Heart right ventricle (tissue), 16 donors: ENCODE results near the gene AKTIP. TPM values are rescaled to one million over a fixed set of nuclear protein-coding genes. Genes with fewer than 3 reads are reported as not detected.
"Not testable (repeated sequence)": the region's sequence is repeated elsewhere in the genome, so short reads cannot be mapped to it uniquely, and the experiment has no call there.

Experiments
- ATAC-seq, 8 donors: fragments of 200-7000 bp; cut with Tn5 transposase; one replicate each; pipeline ENCODE4 v1.9.1; 2020; ENCODE audit warnings: mild to moderate bottlenecking in 8 of 8, moderate library complexity in 8 of 8, moderate number of reproducible peaks in 1 of 8
- DNase-seq, 2 donors: peaks; one replicate each; pipeline ENCODE4 v3.0.0-alpha.2; 2020
- H3K27ac ChIP-seq, 10 donors: fragments of 200-600 bp; sonication (generic) in 2 of 10; one replicate each; pipeline versions ENCODE4 v1.5.0 to v1.8.0; 2020 to 2022; ENCODE audit warnings: mild to moderate bottlenecking in 3 of 10
- H3K27me3 ChIP-seq, 7 donors: fragments of 200-600 bp; one replicate each; pipeline ENCODE4 v1.8.0; 2021 to 2022; ENCODE audit warnings: mild to moderate bottlenecking in 2 of 7
- H3K36me3 ChIP-seq, 9 donors: fragments of 200-600 bp; sonication (generic) in 1 of 9; one replicate each; pipeline versions ENCODE4 v1.5.0 to v1.8.0; 2020 to 2022; ENCODE audit warnings: mild to moderate bottlenecking in 2 of 9
- H3K4me1 ChIP-seq, 9 donors: fragments of 200-600 bp; sonication (generic) in 1 of 9; one replicate each; pipeline versions ENCODE4 v1.5.0 to v1.8.0; 2020 to 2022; ENCODE audit warnings: mild to moderate bottlenecking in 4 of 9
- H3K4me3 ChIP-seq, 10 donors: fragments of 200-600 bp; sonication (generic) in 2 of 10; one replicate each; pipeline versions ENCODE4 v1.5.0 to v1.8.0; 2020 to 2022; ENCODE audit warnings: mild to moderate bottlenecking in 7 of 10, moderate library complexity in 2 of 10
- H3K9me3 ChIP-seq, 11 donors: fragments of 200-600 bp in 10 of 11; sonication (generic) in 2 of 11; one replicate each; pipeline versions ENCODE4 v1.5.0 to v1.8.0; 2013 to 2022; ENCODE audit warnings: mild to moderate bottlenecking in 2 of 11, control low read depth in 1 of 11, moderate library complexity in 1 of 11
- WGBS, 2 donors: extraction: QIAGEN DNeasy Blood & Tissue Kit; methylation state at CpG; one replicate each; pipeline ENCODE4 v1.1.7; 2013; ENCODE audit warnings: inconsistent platforms in 1 of 2; 5-methylcytosine and 5-hydroxymethylcytosine counted together
- intact Hi-C, 10 donors: fragments of 100-400 bp; cut with DNase I; formaldehyde crosslinking; loops; one replicate each; pipeline versions ENCODE4 v1.11.1 to v1.14.2; 2022
- polyA plus RNA-seq, 2 donors: library from polyadenylated mRNA; stranded (reverse); fragments of 200-250 nt; gene quantifications; one replicate each; pipeline ENCODE4 v1.2.3, GENCODE V29; 2013
- total RNA-seq, 10 donors: library from RNA; stranded (reverse); fragmentation: NEBNext Ultra II Directional in 3 of 10; extraction: Animal tissue kit (Norgen Biotek cat#: 25700) in 3 of 10; gene quantifications; one replicate each; pipeline versions ENCODE4 v1.2.1 to v1.2.4, GENCODE V29; 2021 to 2023
- TF ChIP-seq, protein P1 (sequence below), 9 donors: fragments of 200-600 bp; sonication (generic) in 2 of 9; IDR thresholded peaks; one replicate each; pipeline versions ENCODE4 v1.5.0 to v1.8.0; 2021 to 2022; ENCODE audit warnings: antibody characterized with exemption in 9 of 9, mild to moderate bottlenecking in 5 of 9, moderate library complexity in 1 of 9
- donor health status: Arrhythmogenic right ventricular cardiomyopathy.
- donor health status: ischemic (EF 13 %, LVEDD 7.1; RV severe dilation, severe dysfunction).
- donor health status: healthy with polysubstance abuse.
- donor health status: DM: no; HTN: yes; CAD: no.
- donor health status: DM: no; HTN: no; CAD: no.
- donor health status: ischemic (EF 25% LVEDD 6.9; RV normal size, moderate dysfunction).
- donor health status: ischemic (EF 25% LVEDD 5.7; RV mildly dilated, moderate dysfunction).
- donor health status: healthy.
- donor health status: DM: yes; HTN: yes; CAD: no.
- donor health status: Ischemic cardiomyopathy.
- donor health status: ischemic (EF 35%, LVEDD 5.7; RV mildly dilated, moderate dysfunction).
- donor health status: nonischemic (EF 11% LVEDD 7.7; RV severe dilation, severe dysfunction).
- donor health status: DM: yes; HTN: yes; CAD: no.
- donor health status: PGD.
- donor health status: ischemic (EF 29% LVEDD 5.4; RV normal size, mild dysfunction).
- donor health status: nonischemic (EF 23%, LVEDD 6.1; RV moderate dilation, normal function).

The AKTIP gene
- total and polyA plus RNA-seq, 12 donors: 33.4 to 105 (median 75.5) TPM

- Histone ChIP-seq H3K4me1 (peaks cover 0 to 57% (median 43%) of the 10 kb centered on the region in 9 donors), H3K4me3 (no peak overlapping the region), H3K9me3 (peaks cover 0 to 6% (median 0%) of the 10 kb centered on the region in 11 donors), H3K27me3 (no peaks in the 10 kb centered on the region), H3K36me3 (no peaks in the 10 kb centered on the region), H3K27ac (peak overlapping the region in 9 of 10 donors; percentile 28 to 97 (median 71))
- DNase-seq (peak in 1 of 2 donors; percentile 38), ATAC-seq (peak; percentile 55 to 80 (median 68))
- TF ChIP-seq, protein P1, sequence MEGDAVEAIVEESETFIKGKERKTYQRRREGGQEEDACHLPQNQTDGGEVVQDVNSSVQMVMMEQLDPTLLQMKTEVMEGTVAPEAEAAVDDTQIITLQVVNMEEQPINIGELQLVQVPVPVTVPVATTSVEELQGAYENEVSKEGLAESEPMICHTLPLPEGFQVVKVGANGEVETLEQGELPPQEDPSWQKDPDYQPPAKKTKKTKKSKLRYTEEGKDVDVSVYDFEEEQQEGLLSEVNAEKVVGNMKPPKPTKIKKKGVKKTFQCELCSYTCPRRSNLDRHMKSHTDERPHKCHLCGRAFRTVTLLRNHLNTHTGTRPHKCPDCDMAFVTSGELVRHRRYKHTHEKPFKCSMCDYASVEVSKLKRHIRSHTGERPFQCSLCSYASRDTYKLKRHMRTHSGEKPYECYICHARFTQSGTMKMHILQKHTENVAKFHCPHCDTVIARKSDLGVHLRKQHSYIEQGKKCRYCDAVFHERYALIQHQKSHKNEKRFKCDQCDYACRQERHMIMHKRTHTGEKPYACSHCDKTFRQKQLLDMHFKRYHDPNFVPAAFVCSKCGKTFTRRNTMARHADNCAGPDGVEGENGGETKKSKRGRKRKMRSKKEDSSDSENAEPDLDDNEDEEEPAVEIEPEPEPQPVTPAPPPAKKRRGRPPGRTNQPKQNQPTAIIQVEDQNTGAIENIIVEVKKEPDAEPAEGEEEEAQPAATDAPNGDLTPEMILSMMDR (IDR thresholded peaks at IDR 0.05): no peak
- WGBS, 2 donors: 62 to 65% methylated on average over 6 of the region's 6 CpGs
- intact Hi-C loops: no loop called here
Measured at GRCh38 chr16:53515259-53515658, 12.2 kb upstream of the AKTIP start.

- not testable (repeated sequence) for H3K9me3 ChIP-seq
Measured at GRCh38 chr16:53512795-53513194, 9.8 kb upstream of the AKTIP start.

DNA sequence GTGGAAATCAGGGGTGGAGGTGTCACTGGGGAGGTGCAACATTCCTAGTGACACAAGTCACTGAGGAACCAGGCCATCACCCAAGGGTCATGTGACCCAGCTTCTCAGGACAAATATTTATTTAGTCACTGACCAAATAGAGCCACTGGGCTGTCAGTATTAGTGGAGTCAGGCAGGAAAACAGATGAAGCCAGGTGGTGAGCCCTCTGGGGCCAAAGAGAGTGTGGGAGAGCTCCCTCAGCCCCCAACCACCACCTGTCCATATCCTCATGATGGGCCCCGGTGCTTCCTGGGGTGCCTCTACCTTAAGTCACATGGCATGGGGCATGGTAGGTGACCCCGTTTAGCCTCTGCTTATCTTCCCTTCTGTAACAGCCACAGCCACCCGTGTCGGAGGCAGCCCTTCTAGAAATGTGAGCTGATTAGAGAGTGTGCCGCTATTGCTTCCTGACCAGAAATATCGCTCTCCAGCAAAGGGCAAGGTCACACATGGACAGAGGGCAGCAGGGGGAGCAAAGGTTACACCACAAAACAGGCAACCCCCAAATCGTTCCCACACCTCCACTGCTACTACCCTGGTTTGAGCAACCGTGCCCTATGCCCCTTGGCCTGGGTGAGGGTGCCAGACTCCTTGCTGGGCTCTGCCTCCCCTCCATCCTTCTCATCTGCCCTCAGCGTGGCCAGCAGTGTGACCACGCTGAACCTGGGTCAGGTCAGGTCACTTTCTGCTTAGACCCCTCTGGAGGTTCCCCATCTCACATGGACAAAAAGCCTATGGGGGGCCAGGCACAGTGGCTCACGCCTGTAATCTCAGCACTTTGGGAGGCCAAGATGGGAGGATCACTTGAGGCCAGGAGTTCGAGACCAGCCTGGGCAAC is 8.6 kb upstream of the AKTIP start:
- peak in 5 of 8 donors; percentile 2 to 17 (median 7) for ATAC-seq
- no peak for DNase-seq
- Histone ChIP-seq H3K36me3 (no peaks in the 10 kb centered on the region), H3K27ac (peak overlapping the region in 6 of 10 donors; percentile 25 to 88 (median 73)), H3K9me3 (peaks cover 0 to 6% (median 0%) of the 10 kb centered on the region in 11 donors), H3K4me1 (peaks cover 0 to 36% (median 30%) of the 10 kb centered on the region in 9 donors), H3K4me3 (no peak overlapping the region), H3K27me3 (no peaks in the 10 kb centered on the region)
- intact Hi-C loops: no loop called here
- 63 to 73% methylated on average over 12 of the region's 12 CpGs for WGBS, 2 donors
- TF ChIP-seq, protein P1 (IDR thresholded peaks at IDR 0.05): no peak

More at GRCh38 chr16:53512795-53513194, 9.8 kb upstream of the AKTIP start:
- peaks cover 0 to 44% (median 42%) of the 10 kb centered on the region in 9 donors for H3K4me1 ChIP-seq
- H3K36me3 ChIP-seq, intact Hi-C loops, ATAC-seq, H3K27me3 ChIP-seq, DNase-seq, H3K4me3 ChIP-seq, H3K27ac ChIP-seq: not testable (repeated sequence)
- 92 to 96% methylated on average over 1 of the region's 1 CpG for WGBS, 2 donors

GRCh38 chr16:53511084-53511402 is 8.0 kb upstream of the AKTIP start:
- Histone ChIP-seq H3K4me3 (no peak overlapping the region), H3K27me3 (no peaks in the 10 kb centered on the region), H3K27ac (peak overlapping the region in 8 of 10 donors; percentile 59 to 88 (median 78)), H3K36me3 (no peaks in the 10 kb centered on the region), H3K9me3 (peaks cover 0 to 6% (median 0%) of the 10 kb centered on the region in 11 donors), H3K4me1 (peaks cover 0 to 35% (median 25%) of the 10 kb centered on the region in 9 donors)
- intact Hi-C loops: no loop called here
- peak in 1 of 8 donors; percentile 16 for ATAC-seq
- no peak for DNase-seq
- TF ChIP-seq, protein P1 (IDR thresholded peaks at IDR 0.05): no peak
- 88 to 90% methylated on average over 6 of the region's 6 CpGs for WGBS, 2 donors

GRCh38 chr16:53510704-53511070 is 7.7 kb upstream of the AKTIP start:
- ATAC-seq (no peak), DNase-seq (no peak)
- Histone ChIP-seq H3K4me1 (peaks cover 0 to 31% (median 24%) of the 10 kb centered on the region in 9 donors), H3K36me3 (no peaks in the 10 kb centered on the region), H3K9me3 (peaks cover 0 to 6% (median 0%) of the 10 kb centered on the region in 11 donors), H3K27me3 (no peaks in the 10 kb centered on the region), H3K27ac (peak overlapping the region in 9 of 10 donors; percentile 59 to 88 (median 75)), H3K4me3 (no peak overlapping the region)
- intact Hi-C loops: no loop called here
- TF ChIP-seq, protein P1 (IDR thresholded peaks at IDR 0.05): peak in 1 of 9 donors; percentile 19
- 38 to 41% methylated on average over 2 of the region's 2 CpGs for WGBS, 2 donors
